ENCODE data around the gene ZNF791.
A peak's percentile ranks its signal among the peaks of the same experiment; 100 is the strongest.

The ZNF791 gene

GRCh38 chr19:12646551-12646950, 35.8 kb downstream of the ZNF791 start:
- no peaks in the 10 kb centered on the region for H3K9me3 ChIP-seq (ENCODE audit: control insufficient read depth, insufficient read depth, low read length)
- no peaks in the 10 kb centered on the region for H3K4me1 ChIP-seq (ENCODE audit: insufficient read depth, low read length)
- no peaks in the 10 kb centered on the region for H3K36me3 ChIP-seq (ENCODE audit: insufficient read depth, low read length)
- no peak overlapping the region for H3K9ac ChIP-seq (ENCODE audit: low read depth, low read length)

GRCh38 chr19:12647047-12647446, 36.3 kb downstream of the ZNF791 start:
- Histone ChIP-seq H3K4me1 (ENCODE audit: insufficient read depth, low read length) (no peaks in the 10 kb centered on the region), H3K9me3 (ENCODE audit: control insufficient read depth, insufficient read depth, low read length) (no peaks in the 10 kb centered on the region), H3K9ac (ENCODE audit: low read depth, low read length) (peak overlapping the region; percentile 16; the same call in 1 of the 2 replicates), H3K36me3 (ENCODE audit: insufficient read depth, low read length) (no peaks in the 10 kb centered on the region)

GRCh38 chr19:12647490-12648071, 36.9 kb downstream of the ZNF791 start:
- no peaks in the 10 kb centered on the region for H3K9me3 ChIP-seq (ENCODE audit: control insufficient read depth, insufficient read depth, low read length)
- H3K4me1 ChIP-seq (ENCODE audit: insufficient read depth, low read length): no peaks in the 10 kb centered on the region
- peak overlapping the region; percentile 48; the same call in 1 of the 2 replicates for H3K9ac ChIP-seq (ENCODE audit: low read depth, low read length)
- H3K36me3 ChIP-seq (ENCODE audit: insufficient read depth, low read length): no peaks in the 10 kb centered on the region

GRCh38 chr19:12648088-12648487, 37.4 kb downstream of the ZNF791 start:
- H3K9me3 ChIP-seq (ENCODE audit: control insufficient read depth, insufficient read depth, low read length): no peaks in the 10 kb centered on the region

GRCh38 chr19:12649941-12650340, 39.2 kb downstream of the ZNF791 start:
- no peaks in the 10 kb centered on the region for H3K9me3 ChIP-seq (ENCODE audit: control insufficient read depth, insufficient read depth, low read length)
- no peak overlapping the region for H3K9ac ChIP-seq (ENCODE audit: low read depth, low read length)
- H3K36me3 ChIP-seq (ENCODE audit: insufficient read depth, low read length): no peaks in the 10 kb centered on the region
- no peaks in the 10 kb centered on the region for H3K4me1 ChIP-seq (ENCODE audit: insufficient read depth, low read length)

More at GRCh38 chr19:12648088-12648487, 37.4 kb downstream of the ZNF791 start:
- Histone ChIP-seq H3K9ac (ENCODE audit: low read depth, low read length) (peak overlapping the region; percentile 48; the same call in 1 of the 2 replicates), H3K36me3 (ENCODE audit: insufficient read depth, low read length) (no peaks in the 10 kb centered on the region), H3K4me1 (ENCODE audit: insufficient read depth, low read length) (no peaks in the 10 kb centered on the region)

- H3K36me3 ChIP-seq (ENCODE audit: insufficient read depth, low read length): 0 out of 2 replicates have a peak, but pooled peaks cover 7% of the 10 kb centered on the region
- no peak overlapping the region for H3K9ac ChIP-seq (ENCODE audit: low read depth, low read length)
Observed at GRCh38 chr19:12652219-12652618, 41.5 kb downstream of the ZNF791 start.

GRCh38 chr19:12655546-12655945, 44.8 kb downstream of the ZNF791 start:
- Histone ChIP-seq H3K4me1 (ENCODE audit: insufficient read depth, low read length) (peaks cover 4% of the 10 kb centered on the region; the same call in 1 of the 2 replicates), H3K9me3 (ENCODE audit: control insufficient read depth, insufficient read depth, low read length) (no peaks in the 10 kb centered on the region), H3K36me3 (ENCODE audit: insufficient read depth, low read length) (0 out of 2 replicates have a peak, but pooled peaks cover 7% of the 10 kb centered on the region), H3K9ac (ENCODE audit: low read depth, low read length) (no peak overlapping the region)

More at GRCh38 chr19:12652219-12652618, 41.5 kb downstream of the ZNF791 start:
- Histone ChIP-seq H3K4me1 (ENCODE audit: insufficient read depth, low read length) (peaks cover 4% of the 10 kb centered on the region; the same call in 1 of the 2 replicates), H3K9me3 (ENCODE audit: control insufficient read depth, insufficient read depth, low read length) (no peaks in the 10 kb centered on the region)

GRCh38 chr19:12656899-12657571, 46.3 kb downstream of the ZNF791 start:
- no peak overlapping the region; the same call in 1 of the 2 replicates for H3K9ac ChIP-seq (ENCODE audit: low read depth, low read length)
- H3K36me3 ChIP-seq (ENCODE audit: insufficient read depth, low read length): 0 out of 2 replicates have a peak, but pooled peaks cover 7% of the 10 kb centered on the region
- H3K9me3 ChIP-seq (ENCODE audit: control insufficient read depth, insufficient read depth, low read length): no peaks in the 10 kb centered on the region

GRCh38 chr19:12657966-12658365, 47.2 kb downstream of the ZNF791 start:
- H3K36me3 ChIP-seq (ENCODE audit: insufficient read depth, low read length): 0 out of 2 replicates have a peak, but pooled peaks cover 7% of the 10 kb centered on the region
- peaks cover 4% of the 10 kb centered on the region; the same call in 1 of the 2 replicates for H3K4me1 ChIP-seq (ENCODE audit: insufficient read depth, low read length)
- no peak overlapping the region for H3K9ac ChIP-seq (ENCODE audit: low read depth, low read length)
- no peaks in the 10 kb centered on the region for H3K9me3 ChIP-seq (ENCODE audit: control insufficient read depth, insufficient read depth, low read length)

More at GRCh38 chr19:12656899-12657571, 46.3 kb downstream of the ZNF791 start:
- peaks cover 4% of the 10 kb centered on the region; the same call in 1 of the 2 replicates for H3K4me1 ChIP-seq (ENCODE audit: insufficient read depth, low read length)

- no peak overlapping the region for H3K9ac ChIP-seq (ENCODE audit: low read depth, low read length)
- H3K9me3 ChIP-seq (ENCODE audit: control insufficient read depth, insufficient read depth, low read length): no peaks in the 10 kb centered on the region
- peaks cover 4% of the 10 kb centered on the region; the same call in 1 of the 2 replicates for H3K4me1 ChIP-seq (ENCODE audit: insufficient read depth, low read length)
- H3K36me3 ChIP-seq (ENCODE audit: insufficient read depth, low read length): no peaks in the 10 kb centered on the region; the same call in 1 of the 2 replicates
Observed at GRCh38 chr19:12660980-12661379, 50.3 kb downstream of the ZNF791 start.

GRCh38 chr19:12664406-12665280, 53.9 kb downstream of the ZNF791 start:
- no peaks in the 10 kb centered on the region for H3K9me3 ChIP-seq (ENCODE audit: control insufficient read depth, insufficient read depth, low read length)
- no peaks in the 10 kb centered on the region for H3K4me1 ChIP-seq (ENCODE audit: insufficient read depth, low read length)
- no peak overlapping the region for H3K9ac ChIP-seq (ENCODE audit: low read depth, low read length)
- H3K36me3 ChIP-seq (ENCODE audit: insufficient read depth, low read length): no peaks in the 10 kb centered on the region; the same call in 1 of the 2 replicates

GRCh38 chr19:12665281-12665573, 54.5 kb downstream of the ZNF791 start:
- no peaks in the 10 kb centered on the region; the same call in 1 of the 2 replicates for H3K36me3 ChIP-seq (ENCODE audit: insufficient read depth, low read length)
- H3K9ac ChIP-seq (ENCODE audit: low read depth, low read length): no peak overlapping the region
- H3K9me3 ChIP-seq (ENCODE audit: control insufficient read depth, insufficient read depth, low read length): no peaks in the 10 kb centered on the region
- no peaks in the 10 kb centered on the region for H3K4me1 ChIP-seq (ENCODE audit: insufficient read depth, low read length)

GRCh38 chr19:12665671-12666264, 55.0 kb downstream of the ZNF791 start:
- peak overlapping the region; percentile 68 for H3K9ac ChIP-seq (ENCODE audit: low read depth, low read length)
- H3K36me3 ChIP-seq (ENCODE audit: insufficient read depth, low read length): no peaks in the 10 kb centered on the region; the same call in 1 of the 2 replicates
- no peaks in the 10 kb centered on the region for H3K4me1 ChIP-seq (ENCODE audit: insufficient read depth, low read length)
- H3K9me3 ChIP-seq (ENCODE audit: control insufficient read depth, insufficient read depth, low read length): no peaks in the 10 kb centered on the region

Measured in ES-I3 (cell line).